HG02588 (cell line): ENCODE results near the gene MFSD2A.
A peak's percentile ranks its signal among the peaks of the same experiment; 100 is the strongest.
"Not testable (repeated sequence)": the region's sequence is repeated elsewhere in the genome, so short reads cannot be mapped to it uniquely, and the experiment has no call there.

ENCODE experiments used
- ATAC-seq: cut with Tn5 transposase; IDR thresholded peaks from one replicate; pipeline ENCODE4 v1.9.1; 2021; ENCODE audit warnings: mild to moderate bottlenecking, moderate library complexity; ENCODE audit not compliant: unreplicated experiment

Gene MFSD2A

DNA sequence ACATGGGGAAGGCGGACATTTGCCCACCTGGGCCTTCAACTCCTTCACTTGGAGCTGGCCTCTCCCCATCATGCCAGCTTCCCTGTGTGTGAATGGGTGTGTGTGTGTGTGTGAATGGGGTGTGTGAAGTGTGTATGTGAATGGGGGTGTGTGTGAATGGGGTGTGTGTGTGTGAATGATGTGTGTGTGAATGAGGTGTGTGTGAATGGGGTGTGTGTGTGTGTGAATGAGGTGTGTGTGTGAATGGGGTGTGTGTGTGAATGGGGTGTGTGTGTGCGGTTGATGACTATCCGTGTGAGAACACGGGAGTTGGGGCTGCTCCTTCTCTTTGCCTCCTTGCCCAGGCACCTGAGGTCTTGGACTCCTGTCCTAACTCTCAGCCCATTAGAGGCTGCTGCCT, 9.6 kb downstream of the MFSD2A start:
- no peak for ATAC-seq

DNA sequence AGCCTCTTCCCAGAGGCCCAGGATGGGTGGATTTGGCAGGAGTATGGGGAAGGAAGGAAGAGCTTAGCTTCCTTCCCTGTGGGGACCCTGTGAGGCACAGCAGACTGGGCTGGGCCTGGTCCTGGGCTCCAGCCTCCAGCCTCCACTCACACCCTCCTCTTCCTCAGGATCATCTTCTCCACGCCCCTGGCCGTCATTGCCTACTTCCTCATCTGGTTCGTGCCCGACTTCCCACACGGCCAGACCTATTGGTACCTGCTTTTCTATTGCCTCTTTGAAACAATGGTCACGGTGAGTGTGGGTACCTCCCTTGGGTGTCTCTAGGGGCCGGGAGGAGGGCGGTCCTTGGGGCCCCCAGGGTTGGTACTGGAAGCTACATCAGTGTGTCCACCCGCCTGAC, 10.1 kb downstream of the MFSD2A start:
- ATAC-seq: no peak

DNA sequence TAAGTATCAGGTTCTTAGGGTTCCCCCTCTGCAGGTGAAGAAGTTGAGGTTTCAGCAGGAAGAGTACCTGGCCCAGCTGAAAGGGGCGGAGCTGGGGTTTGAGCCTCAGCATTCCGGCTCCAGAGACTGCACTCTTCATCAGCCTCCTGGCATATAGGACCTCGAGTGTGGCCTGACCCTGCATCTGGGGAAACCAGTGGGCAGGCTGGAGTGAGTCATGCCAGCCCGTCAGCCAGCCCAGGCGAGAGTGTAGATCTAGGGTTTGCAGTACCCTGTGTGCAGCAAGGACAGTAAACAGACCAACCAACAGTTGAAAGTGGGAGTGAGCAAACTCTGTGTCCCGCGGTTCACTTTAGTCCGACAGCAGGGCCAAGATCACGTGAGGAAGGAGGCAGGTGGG, 14.1 kb downstream of the MFSD2A start:
- no peak for ATAC-seq

DNA sequence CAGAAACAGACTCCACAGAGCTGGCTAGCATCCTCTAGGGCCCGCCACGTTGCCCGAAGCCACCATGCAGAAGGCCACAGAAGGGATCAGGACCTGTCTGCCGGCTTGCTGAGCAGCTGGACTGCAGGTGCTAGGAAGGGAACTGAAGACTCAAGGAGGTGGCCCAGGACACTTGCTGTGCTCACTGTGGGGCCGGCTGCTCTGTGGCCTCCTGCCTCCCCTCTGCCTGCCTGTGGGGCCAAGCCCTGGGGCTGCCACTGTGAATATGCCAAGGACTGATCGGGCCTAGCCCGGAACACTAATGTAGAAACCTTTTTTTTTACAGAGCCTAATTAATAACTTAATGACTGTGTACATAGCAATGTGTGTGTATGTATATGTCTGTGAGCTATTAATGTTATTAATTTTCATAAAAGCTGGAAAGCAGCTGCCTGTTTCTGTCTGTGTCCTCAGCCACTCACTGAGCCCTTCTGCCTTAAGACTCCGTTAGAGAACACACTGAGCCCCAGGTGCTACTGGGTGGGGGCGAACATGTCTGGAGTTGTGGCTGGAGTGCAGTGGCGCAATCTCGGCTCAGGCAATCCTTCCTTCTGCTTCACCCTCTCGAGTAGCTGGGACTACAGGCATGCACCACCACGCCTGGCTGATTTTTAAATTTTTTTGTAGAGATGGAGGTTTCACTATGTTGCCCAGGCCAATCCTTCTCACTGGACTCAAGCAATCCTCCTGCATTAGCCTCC, 14.8 kb downstream of the MFSD2A start:
- ATAC-seq: no peak

DNA sequence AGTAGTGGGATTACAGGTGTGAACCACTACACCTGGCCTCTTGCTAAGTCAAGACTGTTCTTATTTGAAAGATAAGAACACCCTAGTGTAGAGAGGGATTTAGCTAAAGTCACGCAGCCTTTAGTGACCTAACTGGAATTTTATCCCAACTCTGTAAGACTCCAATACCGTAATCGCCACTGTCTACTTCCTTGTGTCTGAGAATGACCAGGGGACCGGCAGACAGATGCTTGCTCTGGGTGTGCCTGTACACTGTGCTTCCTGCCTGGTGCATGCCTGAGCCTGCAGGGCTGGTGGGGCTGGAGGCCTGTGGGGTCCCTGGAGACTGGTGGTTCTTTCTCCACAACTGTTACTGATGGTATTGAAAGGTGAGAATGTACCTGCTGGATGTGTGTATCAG, 15.3 kb downstream of the MFSD2A start:
- ATAC-seq: no peak

DNA sequence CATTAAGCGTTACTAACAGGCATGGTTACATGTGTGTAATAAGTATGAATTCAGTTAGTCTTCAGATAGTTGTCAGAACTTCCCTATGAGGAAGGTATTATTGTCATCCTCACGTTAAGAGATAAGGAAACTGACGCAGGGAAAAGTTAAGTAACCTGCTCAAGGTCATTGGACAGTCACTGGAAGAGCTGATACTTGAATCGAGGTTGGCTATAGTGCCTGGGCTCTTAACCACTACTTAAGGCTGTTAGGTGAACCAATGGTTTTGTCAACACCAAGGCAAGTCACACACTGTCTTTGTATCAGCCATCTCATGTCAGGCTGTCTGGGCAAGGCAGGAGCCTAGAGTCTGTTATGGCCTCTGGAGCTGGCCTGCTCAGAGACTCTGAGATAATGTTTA, 16.2 kb downstream of the MFSD2A start:
- no peak for ATAC-seq

DNA sequence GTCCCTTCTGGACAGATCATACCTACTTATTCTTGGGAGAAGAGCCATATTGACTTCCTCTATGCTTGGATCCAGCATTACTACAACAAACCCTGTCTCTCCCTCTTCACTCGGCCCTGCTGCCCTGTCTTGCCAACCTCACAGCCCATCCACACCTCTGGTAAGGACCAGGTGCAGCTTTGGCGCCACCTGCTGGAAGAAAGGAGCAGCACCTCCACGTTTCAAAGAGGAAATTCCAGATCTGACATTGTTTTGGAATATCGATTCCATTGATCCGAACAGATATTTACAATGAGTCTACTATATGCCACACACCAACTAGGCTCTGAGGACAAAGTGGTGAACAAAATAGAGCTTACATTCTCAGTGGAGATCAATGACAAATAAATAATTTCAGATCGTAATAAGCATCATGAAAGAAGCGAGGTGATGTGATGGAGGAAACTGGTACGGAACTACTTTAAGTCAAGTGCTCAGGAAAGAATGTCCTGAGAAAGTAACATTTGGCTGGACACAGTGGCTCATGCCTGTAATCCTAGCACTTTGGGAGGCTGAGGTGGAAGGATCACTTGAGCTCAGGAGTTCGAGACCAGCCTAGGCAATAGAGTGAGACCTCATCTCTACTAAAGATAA, 18.7 kb downstream of the MFSD2A start:
- no peak for ATAC-seq

DNA sequence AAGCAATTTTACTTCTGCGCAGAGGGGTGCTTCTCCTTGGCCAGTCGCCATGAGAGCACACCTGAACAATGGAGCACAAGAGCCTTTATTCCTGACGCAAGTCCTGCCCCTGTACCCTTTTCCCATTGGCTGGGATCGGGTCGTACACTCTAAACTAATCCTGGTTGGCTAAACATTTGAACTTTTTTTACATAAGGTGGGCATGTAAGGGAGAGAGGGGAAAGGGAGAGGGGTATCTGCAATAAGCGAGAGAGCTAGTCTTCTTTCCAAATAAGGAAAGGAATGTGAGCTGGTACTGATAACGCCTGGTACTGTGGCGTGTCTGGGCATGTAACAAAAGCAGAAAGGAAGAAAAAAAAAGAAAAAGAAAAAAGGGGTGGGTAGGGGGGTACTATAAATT, 21.8 kb downstream of the MFSD2A start:
- no peak for ATAC-seq

DNA sequence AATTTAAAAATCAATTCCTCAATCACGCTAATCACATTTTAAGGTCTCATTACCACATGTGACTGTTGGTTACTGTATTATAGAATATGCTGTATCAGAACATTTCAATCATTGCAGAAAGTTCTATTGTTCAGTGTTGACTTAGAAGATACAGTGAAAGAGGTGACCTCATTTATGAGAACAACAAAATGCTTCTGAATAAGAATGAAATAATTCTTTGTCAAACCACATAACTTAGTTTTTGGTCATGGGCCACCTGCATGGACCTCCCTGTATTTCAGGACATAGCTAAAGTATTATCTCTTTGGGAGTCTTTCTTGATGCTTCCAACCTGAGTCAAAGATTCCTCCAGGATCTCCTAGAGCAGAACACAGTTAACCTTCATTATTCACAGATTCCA, 22.3 kb downstream of the MFSD2A start:
- ATAC-seq: no peak

DNA sequence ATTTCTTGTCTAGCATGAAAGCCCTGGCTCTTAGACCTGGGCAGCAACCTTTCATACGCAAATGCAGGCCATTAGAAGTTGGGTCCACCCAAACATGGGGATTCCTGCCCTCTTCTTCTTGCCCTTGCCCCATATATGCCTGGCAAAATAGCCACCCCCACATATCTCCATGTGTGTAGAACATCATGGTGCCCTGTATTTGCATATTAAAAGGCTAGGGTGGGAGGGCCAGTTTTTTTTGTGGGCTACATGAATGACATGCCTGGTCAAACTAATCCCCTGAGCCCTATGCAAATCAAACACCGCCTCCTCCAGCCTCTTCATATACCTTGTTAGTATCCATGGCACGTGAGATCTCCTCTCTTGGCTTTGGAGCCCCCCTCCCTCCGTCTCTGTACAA, 24.7 kb downstream of the MFSD2A start:
- ATAC-seq: no peak

DNA sequence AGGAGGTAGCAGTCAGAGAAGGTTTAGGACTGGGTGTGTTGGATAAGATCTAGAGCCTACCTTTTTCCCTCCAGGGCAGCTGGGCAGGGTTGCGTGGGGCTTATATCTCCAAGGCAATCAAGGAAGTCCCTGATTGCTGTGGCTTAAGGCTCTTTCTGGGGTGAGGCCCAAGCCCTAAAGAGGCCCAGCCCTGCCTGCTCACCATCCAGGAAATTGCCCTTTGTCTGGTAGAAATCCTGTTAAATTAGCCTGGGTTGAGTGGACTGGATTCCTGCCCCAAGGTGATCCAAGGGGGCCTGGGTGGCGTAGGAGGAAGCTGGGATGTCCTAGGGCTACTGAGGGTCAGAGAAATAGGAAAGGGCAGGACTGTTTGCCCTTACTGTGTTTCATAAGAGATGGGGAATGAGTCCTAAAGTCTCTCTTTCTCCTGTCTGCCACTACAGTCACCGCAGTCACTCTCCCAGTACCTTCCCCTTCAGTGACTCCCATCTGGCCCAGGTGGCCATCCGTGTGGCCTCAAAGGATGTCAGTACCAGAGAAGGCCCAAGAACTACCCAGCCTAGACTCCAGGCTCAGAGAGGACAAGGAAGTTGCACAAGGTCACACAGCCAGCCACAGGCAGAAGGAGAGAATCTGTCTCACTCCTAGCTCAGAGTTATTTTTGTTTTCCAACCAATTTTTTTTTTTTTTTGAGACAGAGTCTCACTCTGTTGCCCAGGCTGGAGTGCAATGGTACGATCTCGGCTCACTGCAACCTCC, 25.8 kb downstream of the MFSD2A start:
- no peak for ATAC-seq

DNA sequence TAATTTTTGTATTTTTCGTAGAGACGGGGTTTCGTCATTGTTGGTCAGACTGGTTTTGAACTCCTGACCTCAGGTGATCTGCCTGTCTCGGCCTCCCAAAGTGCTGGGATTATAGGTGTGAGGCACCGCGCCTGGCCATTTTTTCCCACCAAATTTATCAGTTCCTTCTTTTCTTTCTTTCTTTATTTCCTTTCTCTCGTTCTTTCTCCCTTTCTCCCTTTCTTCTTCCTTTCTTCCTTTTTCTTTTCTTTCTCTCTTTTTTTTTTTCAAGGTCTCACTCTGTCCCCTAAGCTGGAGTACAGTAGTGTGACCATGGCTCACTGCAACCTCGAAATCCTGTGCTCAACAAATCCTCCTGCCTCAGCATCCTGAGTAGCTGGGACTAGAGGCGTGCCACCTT, 26.4 kb downstream of the MFSD2A start:
- ATAC-seq: no peak

DNA sequence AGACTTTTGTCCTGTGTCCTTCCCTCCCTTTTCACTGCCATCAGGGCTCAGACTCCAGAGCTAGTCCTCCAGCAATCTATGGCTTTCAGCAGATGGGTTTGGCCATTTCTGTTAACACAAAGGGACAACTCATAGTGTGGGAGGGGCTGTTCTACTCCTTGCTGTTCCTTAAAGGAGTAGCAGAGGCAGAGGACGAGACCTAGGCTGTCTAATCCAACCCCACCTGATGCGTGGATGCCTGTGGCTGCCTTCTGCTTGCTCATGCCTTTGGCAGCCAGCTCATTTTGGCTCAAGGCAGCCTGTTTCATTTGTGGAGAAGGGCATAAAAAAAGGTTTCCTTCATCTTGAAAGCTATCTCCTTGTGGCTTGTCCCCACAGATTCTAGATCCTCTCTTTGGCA, 27.0 kb downstream of the MFSD2A start:
- ATAC-seq: no peak

DNA sequence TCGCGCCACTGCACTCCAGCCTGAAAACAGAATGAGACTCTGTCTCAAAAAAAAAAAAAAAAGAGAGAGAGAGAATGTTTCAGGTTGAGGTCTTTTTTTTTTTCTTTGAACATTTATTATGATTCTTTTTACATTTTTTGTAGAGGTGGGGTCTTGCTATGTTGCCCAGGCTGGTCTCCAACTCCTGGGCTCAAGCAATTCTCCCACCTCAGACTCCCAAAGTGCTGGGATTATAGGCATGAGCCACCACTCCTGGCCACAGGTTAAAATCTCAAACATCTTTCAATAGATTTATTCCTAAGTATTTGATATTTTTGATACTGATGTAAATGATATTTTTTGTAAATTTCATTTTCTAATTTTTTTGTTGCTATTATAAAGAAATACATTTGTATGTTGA, 29.5 kb downstream of the MFSD2A start:
- ATAC-seq: not testable (repeated sequence)

DNA sequence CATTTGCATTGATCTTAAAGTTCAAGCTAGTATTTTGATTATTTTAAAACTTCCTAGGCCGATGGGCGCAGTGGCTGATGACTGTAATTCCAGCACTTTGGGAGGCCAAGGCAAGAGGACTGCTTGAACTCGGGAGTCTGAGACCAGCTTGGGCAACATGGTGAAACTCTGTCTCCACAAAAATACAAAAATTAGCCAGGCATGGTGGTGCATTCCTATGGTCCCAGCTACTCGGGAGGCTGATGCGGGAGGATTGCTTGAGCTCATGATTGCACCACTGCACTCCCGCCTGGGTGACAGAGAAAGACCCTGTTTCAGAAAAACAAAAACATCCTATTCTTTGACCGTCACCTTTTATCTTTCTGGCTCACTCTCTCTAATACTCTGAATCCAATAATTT, 30.0 kb downstream of the MFSD2A start:
- ATAC-seq: no peak

DNA sequence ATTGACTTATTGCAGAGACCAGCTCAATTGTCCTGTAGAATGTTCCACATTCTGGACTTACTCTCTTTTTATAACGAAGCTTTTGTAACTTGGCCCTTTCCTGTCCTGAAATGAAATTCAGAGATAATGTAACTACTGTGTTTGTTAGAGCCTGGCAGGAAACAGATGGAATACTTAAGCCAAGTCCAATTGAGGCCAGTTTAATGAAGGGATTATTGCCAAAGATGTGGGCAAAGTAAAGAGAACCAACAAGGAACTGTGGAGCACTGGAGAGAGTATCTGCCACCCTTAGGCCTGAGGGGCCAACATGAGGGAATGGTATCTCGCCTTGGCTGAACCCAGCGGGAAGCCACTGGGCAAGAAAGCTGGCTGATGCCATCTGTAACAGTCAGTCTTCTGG, 32.9 kb downstream of the MFSD2A start:
- no peak for ATAC-seq

DNA sequence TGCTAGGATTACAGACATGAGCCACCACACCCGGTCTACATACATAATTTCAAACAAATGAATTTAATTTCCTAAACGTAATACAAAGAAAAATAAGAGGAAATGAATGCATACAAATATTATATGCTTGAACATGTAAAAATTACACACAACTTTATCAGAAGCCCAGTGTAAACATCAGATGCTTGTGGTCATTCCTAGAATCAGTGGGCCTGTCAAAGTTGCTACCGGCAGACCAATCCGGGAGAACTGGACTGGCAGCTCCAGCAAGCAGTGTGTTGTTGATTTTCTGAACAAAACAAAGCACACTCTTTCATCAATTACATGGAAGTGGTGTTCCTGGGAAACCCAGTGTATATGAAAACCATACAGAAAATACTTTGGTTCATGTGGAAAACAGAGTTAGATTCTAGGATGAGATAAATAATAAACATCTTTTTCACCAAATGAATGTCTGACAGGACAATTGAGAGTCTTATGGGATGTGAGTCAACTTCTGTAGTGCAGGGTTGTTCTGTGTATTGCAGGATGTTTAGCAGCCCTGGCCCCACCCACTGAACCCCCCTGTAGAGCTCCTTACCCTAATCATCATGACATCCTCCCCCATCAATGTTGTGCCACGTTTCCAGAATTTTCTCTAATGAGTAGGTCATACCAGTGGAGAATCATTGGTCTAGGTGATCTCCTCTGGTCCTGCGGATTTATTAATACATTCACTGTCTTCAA, 33.8 kb downstream of the MFSD2A start:
- no peak for ATAC-seq

DNA sequence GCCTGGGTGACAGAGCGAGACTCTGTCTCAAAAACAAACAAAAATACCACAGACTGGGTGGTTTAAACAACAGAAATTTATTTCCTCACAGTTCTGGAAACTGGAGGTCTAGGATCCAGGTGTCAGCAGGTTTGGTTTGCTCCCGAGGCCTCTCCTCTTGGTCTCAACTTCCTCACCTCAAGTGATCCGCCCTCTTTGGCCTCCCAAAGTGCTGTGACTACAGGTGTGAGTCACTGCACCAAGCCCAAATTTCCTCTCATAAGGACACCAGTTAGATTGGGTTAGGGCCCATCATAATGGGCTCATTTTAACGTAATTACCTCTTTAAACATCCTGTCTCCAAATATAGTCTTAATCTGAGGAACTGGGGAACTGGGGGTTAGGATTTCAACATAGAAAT, 35.5 kb downstream of the MFSD2A start:
- no peak for ATAC-seq

DNA sequence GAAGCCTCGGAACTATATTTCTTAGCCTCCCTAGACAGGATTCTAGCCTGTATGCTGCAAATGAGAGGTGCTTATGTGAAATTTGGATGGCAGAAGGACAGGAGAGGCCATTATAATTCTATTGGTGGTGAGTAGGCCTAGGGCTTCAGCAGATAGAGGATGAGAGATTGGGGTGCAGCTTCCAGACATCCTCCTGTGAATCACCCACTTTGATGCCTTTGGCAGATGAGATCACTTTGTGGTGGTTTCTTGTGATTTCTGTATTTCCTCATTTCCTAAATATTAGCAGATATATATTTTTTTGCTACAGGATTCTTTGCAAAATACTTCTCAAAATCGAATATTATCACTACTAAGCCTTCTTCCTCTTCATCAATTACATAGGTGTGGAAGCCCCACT, 37.3 kb downstream of the MFSD2A start:
- ATAC-seq: no peak

DNA sequence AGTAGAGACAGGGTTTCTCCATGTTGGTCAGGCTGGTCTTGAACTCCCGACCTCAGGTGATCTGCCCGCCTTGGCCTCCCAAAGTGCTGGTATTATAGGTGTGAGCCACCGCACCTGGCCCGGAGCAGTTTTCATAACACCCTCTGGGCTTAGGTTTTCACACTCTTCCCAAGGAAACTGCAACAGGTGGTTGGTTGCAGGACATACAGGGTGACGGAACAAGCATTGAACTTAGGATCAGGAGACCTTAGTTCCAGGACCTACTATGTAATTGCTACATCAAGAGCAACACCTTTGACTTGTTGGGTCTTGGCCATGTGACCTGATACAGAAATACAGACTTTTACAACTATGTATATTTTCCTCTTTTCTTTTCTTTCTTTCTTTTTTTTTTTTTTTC, 37.9 kb downstream of the MFSD2A start:
- no peak for ATAC-seq

DNA sequence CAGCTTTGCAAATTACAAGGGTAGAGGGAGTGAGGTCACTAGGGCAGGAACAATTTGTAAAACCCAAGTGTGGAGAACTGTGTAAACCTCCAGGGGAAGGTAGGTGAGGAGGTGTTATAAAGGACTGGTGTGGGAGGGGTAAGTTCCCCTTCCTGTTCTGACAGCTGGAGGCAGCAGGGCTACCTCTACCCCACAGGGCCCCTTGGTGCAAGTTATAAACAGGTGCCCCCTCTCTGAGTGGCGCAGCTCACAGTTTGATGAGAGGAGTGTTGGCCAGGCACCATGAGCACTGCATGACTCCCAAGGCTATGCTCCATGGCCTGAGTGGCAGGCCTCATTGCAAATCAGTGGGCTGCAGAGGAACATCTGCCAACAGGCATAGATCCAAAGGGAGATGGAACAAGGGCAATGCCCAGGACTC, 41.0 kb downstream of the MFSD2A start:
- peak; percentile 73 for ATAC-seq
